HCEC 1CT (cell line): ENCODE results near the gene DENND5B.

ENCODE experiments used
- DNase-seq: peaks from one replicate; pipeline ENCODE4 v3.0.0-alpha.2; 2017

DENND5B gene

GRCh38 chr12:31368666-31369361 is 222.1 kb downstream of the DENND5B start:
- DNase-seq: no peak

GRCh38 chr12:31366104-31366621 is 224.8 kb downstream of the DENND5B start:
- DNase-seq: no peak

DNA sequence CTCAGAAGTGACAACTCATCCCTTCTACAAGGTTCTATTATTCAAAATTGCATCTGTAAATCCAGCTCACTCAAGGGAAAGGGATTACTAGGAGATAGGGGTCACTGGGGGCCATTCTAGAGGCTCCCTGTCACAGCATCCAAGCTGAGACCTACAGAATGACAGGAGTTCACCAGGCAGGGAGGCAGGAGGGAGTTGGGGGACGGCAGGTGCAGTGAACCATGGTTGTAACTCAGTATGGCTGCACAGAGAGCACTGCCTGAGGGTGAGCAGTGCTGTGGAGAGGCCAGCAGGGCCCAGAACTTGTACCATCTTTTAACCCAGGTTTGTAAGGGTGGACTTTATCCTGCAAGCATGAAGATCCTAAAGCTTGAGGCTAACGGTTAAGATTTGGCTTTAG is 227.1 kb downstream of the DENND5B start:
- no peak for DNase-seq

DNA sequence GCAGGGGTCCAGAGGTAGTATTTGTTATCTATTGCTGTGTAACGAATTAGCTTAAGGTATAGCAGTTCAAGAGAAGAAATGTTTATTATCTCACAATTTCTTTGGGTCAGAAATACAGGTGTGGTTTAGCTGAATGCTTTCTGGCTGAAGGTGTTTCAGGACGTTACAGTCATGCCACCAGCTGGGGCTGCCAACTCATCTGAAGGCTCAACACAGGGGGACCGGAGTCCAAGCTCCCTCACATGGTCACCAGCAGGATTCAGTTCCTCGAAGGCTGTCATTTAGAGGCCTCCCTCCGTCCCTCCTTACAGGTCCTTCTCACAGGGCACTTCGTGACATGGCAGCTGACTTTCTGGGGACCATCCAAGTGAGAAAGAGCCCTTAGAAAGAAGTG is 227.5 kb downstream of the DENND5B start:
- no peak for DNase-seq

DNA sequence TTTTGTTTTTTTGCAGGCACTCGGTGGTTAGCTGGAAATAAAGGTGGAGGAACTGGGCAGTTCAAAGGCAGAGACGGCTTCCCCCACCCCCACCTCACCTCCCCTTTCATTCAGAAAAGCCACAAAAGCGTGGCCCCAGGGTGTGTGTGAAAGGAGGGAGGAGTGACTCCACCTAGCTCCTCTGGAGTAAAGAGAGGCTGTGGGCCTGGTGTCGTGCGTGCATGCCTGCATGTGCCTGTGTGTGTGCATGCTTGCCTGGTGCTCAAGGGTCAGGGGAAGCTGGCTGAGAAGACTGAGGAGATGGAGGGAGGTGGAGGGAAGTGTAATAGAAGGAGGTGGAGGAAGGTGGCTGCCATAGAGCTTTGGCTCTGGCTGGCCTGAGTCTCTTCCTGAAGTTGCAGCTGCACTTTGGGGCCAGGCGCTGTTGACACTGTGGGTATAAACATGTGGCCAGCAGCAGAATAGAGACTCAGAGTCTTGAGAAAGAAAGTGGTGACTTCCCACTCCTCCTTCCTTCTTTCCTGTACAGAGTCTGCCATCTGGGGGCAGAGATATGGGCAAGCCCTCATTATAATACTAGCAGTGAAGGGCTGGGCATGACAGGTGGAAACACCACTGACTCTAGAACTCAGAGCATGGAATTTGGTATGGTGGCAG is 228.0 kb downstream of the DENND5B start:
- no peak for DNase-seq

GRCh38 chr12:31362115-31362758 is 228.7 kb downstream of the DENND5B start:
- DNase-seq: no peak

DNA sequence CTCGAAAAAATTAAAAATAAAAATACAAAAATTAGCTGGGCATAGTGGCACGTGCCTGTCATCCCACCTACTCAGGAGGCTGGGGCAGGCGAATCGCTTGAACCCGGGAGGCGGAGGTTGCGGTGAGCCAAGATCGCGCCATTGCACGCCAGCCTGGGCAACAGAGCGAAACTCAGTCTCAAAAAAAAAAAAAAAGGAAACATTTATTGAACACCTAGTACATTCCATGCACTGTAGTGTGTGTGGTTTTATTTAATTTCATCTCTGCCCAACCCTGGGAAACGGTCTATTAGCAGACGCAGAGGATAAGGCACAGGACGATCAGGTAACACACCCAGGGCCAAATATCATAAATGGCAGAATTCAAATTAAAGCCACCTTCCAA is 229.2 kb downstream of the DENND5B start:
- no peak for DNase-seq

- no peak for DNase-seq
Observed at GRCh38 chr12:31355747-31356107, 235.2 kb downstream of the DENND5B start.

GRCh38 chr12:31353750-31354708 is 236.9 kb downstream of the DENND5B start:
- no peak for DNase-seq

GRCh38 chr12:31346267-31346666 is 244.7 kb downstream of the DENND5B start:
- DNase-seq: no peak

DNA sequence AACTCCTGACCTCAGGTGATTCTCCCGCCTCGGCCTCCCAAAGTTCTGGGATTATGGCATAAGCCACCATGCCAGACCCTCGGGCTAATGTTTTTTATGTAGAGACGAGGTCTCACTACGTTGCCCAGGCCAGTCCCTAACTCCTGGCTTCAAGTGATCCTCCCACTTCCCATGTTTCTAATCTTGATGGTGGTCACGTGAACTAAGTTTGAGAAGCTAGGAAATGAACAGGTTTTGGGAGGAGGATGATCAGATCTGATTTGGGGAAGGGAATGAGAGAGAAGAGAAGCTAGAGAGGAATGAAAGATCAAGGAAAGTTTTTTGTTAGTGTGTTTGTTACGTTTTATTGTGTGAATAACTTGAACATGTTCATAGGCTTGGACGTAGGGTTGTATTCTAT is 247.8 kb downstream of the DENND5B start:
- DNase-seq: no peak

- DNase-seq: no peak
Observed at GRCh38 chr12:31342286-31342685, 248.7 kb downstream of the DENND5B start.

DNA sequence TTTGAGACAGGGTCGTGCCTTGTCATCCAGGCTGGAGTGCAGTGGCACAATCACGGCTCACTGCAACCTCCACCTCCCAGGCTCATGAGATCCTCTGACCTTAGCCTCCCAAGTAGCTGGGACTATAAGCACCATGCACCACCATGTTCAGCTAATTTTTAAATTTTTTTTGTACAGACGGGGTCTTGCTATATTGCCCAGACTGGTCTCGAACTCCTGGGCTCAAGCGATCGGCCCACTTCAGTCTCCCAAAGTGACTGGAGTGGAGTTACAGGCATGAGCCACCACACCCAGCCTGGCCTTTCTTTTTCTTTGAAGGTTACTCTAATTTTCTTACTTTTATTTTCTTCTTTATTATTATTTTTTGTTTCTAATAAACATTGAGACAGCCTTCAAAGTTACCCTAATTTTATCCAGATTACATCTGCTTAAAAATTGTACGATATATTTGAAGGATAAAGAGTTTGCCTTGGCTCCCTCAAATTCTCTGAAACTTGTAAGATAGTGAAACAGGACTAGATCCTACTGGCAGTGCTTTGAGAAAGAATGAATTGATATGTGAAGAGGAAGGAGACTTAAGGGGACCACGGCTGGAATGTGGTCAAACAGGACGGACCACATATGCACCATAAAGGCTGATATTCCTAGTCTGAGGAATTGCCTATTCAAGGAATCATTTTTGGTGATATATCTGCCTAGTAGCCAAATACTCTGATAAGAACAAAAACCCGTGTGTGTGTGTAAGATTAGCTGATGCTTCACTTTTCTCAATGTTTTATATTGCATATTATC is 250.9 kb downstream of the DENND5B start:
- no peak for DNase-seq

DNA sequence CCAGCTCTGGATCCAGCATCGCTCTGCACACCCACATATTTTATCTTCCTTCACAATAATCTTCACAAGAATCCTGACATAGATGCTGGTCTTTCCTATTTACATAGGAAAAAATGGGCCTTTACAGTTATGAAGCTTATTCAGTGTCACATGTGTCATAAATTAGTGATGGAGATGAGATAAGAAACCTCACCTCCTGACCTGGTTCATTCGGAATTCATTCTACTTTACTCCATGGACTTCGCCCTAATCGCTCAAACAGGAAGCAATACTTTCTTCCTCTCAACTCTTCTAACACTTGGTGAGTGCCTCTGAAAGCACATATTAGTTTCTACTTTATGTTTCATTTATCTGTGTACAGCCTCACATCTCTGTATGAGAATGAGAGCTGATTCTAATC is 253.0 kb downstream of the DENND5B start:
- no peak for DNase-seq
